ENCODE measurements around the gene HDAC7. TPM values are rescaled to one million over a fixed set of nuclear protein-coding genes. Genes with fewer than 3 reads are reported as not detected.

The HDAC7 gene
- total and polyA plus RNA-seq, 8 donors, result 22.8 to 313 (median 46.8) TPM

DNA sequence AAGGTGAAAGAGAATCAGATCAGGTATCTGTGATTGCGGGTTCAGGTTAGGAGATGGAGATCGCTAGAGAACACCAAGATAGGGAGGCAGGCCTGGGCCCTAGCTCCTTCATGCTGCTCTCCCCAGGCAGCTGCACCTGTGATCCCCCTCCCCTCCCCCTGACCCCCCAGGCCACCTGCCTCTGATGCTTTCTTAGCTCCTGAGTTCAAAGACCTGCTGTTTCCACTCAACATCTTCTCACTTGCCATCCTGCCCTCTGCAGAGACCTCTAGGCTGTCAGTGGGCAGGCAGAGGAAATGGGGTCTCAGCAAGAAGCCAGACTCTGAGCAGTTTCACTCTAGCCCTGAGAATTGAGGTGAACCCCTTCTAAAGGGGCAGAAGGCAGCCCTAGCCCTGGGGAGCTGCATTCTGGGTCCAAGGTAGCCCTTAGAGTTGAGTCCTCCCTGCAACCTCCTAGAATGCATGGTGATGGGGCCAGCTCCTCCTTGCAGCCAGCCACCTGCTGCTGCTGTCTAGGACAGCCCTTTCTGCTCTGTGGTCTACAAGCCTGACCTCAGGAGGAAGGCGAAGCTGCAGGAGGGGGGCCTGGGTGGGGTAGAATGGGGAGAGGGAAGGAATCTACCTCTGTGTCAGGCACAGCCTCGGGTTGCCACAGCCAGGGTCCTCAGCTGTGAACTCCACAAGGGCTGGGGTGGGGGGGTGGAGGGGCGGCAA lies 53.0 kb downstream of the HDAC7 start:
- DNase-seq, result no peak
- Histone ChIP-seq H3K4me3 (no peak overlapping the region), H3K27ac (no peak overlapping the region), H3K4me1 (peaks cover 0 to 35% (median 3%) of the 10 kb centered on the region in 4 donors), H3K27me3 (no peaks in the 10 kb centered on the region), H3K9me3 (no peaks in the 10 kb centered on the region), H3K36me3 (no peaks in the 10 kb centered on the region)
- WGBS, 5 donors, result 56 to 73% (median 62%) methylated on average over 5 of the region's 5 CpGs
- intact Hi-C loops (cut with DNase I; ENCODE audit: low total_unique reads), result loop anchor here (10.0 kb wide), 1 partner anchor 52 kb away; no protein-coding TSS in a partner anchor
- no peak for TF ChIP-seq POLR2AphosphoS5 (IDR thresholded peaks at IDR 0.05)
- TF ChIP-seq POLR2A (IDR thresholded peaks at IDR 0.05), result no peak
- TF ChIP-seq, protein P1, sequence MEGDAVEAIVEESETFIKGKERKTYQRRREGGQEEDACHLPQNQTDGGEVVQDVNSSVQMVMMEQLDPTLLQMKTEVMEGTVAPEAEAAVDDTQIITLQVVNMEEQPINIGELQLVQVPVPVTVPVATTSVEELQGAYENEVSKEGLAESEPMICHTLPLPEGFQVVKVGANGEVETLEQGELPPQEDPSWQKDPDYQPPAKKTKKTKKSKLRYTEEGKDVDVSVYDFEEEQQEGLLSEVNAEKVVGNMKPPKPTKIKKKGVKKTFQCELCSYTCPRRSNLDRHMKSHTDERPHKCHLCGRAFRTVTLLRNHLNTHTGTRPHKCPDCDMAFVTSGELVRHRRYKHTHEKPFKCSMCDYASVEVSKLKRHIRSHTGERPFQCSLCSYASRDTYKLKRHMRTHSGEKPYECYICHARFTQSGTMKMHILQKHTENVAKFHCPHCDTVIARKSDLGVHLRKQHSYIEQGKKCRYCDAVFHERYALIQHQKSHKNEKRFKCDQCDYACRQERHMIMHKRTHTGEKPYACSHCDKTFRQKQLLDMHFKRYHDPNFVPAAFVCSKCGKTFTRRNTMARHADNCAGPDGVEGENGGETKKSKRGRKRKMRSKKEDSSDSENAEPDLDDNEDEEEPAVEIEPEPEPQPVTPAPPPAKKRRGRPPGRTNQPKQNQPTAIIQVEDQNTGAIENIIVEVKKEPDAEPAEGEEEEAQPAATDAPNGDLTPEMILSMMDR (IDR thresholded peaks at IDR 0.05), result no peak
- TF ChIP-seq EP300 (IDR thresholded peaks at IDR 0.05), result no peak

DNA sequence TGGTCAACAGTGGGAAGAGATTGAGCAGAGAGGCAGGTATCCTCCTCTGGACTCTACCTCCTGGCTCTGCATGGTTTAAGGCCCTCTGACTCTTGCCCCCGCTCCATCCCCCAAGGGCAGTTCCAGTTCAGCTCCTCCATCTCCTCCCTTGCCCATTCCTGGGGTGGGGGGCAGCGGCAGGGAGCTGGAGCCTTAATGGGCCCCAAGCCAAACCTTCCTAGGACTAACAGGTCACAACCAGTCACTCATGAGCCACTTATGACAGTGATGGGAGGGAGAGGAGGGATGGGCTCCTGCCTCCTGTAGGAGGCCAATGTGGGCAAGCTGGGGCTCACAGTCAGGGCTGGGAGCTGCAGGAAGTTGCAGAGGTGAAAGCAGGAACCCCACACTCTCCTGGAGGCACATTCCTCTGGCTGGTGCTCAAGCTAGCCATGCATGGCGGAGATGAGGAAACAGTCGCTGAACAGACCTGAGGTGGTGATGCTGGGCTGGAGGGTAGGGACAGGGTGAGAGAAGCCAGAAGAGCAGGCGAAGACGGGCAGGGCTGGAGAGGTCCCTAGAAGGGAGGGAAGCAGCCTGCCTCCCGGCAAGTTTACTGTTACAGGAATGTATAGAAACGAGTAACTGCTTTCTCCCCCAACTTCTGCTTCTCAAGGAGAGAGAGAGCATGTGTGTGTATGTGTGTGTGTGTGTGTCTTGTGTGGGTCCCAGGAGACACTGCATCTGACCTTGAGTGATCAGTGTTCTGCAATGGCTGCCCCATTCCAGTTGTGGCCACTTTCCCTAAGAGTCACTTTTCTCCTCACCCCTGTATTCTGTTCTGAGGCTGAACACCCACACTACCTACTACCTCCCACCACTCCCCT lies 56.0 kb downstream of the HDAC7 start:
- H3K27me3 ChIP-seq, result no peaks in the 10 kb centered on the region
- H3K9me3 ChIP-seq, result no peaks in the 10 kb centered on the region
- WGBS, 5 donors, result 75 to 90% (median 82%) methylated on average over 7 to 8 of the region's 8 CpGs
- intact Hi-C loops (cut with DNase I; ENCODE audit: low total_unique reads), result loop anchor here (10.0 kb wide), 1 partner anchor 49 kb away; no protein-coding TSS in a partner anchor
- H3K27ac ChIP-seq, result no peak overlapping the region
- H3K36me3 ChIP-seq, result no peaks in the 10 kb centered on the region
- H3K4me1 ChIP-seq, result peaks cover 7 to 40% (median 14%) of the 10 kb centered on the region in 4 donors
- no peak for TF ChIP-seq POLR2A (IDR thresholded peaks at IDR 0.05)
- no peak for TF ChIP-seq POLR2AphosphoS5 (IDR thresholded peaks at IDR 0.05)
- TF ChIP-seq, protein P1 (IDR thresholded peaks at IDR 0.05), result no peak
- TF ChIP-seq EP300 (IDR thresholded peaks at IDR 0.05), result no peak
- DNase-seq, result no peak
- no peak overlapping the region for H3K4me3 ChIP-seq

DNA sequence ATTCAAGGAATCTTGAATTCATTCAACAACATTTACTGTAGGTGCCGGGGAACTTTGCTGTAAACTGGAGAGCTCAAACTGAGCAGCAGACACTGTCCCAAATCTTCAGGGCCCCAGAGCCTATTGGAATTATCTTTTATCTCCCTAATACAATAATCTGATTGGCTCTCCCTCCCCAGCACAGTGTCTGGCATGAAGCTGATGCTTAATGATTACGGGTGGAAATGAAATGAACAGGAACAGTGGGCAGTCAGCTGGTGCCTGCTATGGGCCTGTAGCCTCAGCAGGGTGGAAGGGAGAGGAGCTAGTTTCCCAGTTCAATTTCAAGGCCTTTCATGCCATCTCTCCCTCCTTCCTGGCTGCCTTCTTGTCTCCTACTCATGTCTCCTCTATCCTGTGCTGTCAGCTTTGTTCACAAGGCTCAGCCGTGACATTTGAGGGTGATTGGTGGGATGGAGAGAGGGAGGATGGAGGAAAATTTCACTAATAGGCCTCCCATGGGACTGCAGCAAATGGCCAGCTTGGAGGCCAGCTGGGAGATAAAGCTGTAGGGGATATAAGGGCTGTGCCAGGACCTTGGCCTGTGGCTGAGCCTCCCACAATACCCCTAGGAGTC lies 56.7 kb downstream of the HDAC7 start:
- no peak overlapping the region for H3K27ac ChIP-seq
- no peaks in the 10 kb centered on the region for H3K9me3 ChIP-seq
- no peaks in the 10 kb centered on the region for H3K27me3 ChIP-seq
- no peak overlapping the region for H3K4me3 ChIP-seq
- TF ChIP-seq, protein P1 (IDR thresholded peaks at IDR 0.05), result no peak
- TF ChIP-seq POLR2A (IDR thresholded peaks at IDR 0.05) (no peak), POLR2AphosphoS5 (IDR thresholded peaks at IDR 0.05) (no peak), EP300 (IDR thresholded peaks at IDR 0.05) (no peak)
- WGBS, 5 donors, result 75 to 89% (median 79%) methylated on average over 3 of the region's 3 CpGs
- peaks cover 14 to 47% (median 21%) of the 10 kb centered on the region in 4 donors for H3K4me1 ChIP-seq
- H3K36me3 ChIP-seq, result no peaks in the 10 kb centered on the region
- intact Hi-C loops (cut with DNase I; ENCODE audit: low total_unique reads), result loop anchor here (10.0 kb wide), 1 partner anchor 48 kb away; no protein-coding TSS in a partner anchor
- DNase-seq, result no peak
